ENCODE data around the gene ARHGEF12.

Gene ARHGEF12

GRCh38 chr11:120335908-120336640, at the start of gene ARHGEF12:
Gene ARHGEF12 (plus strand): TSS chr11:120336413. CDS start chr11:120337244, 831 bp downstream.
- in situ Hi-C loops (cut with MboI; ENCODE audit: low sequenced_read_pairs): no loop called here

GRCh38 chr11:120288021-120288420, 48.2 kb upstream of the ARHGEF12 start:
- in situ Hi-C loops (cut with MboI; ENCODE audit: low sequenced_read_pairs): no loop called here

GRCh38 chr11:120289426-120289825, 46.8 kb upstream of the ARHGEF12 start:
- in situ Hi-C loops (cut with MboI; ENCODE audit: low sequenced_read_pairs): no loop called here

- in situ Hi-C loops (cut with MboI; ENCODE audit: low sequenced_read_pairs): no loop called here
Measured at GRCh38 chr11:120290956-120291355, 45.3 kb upstream of the ARHGEF12 start.

- in situ Hi-C loops (cut with MboI; ENCODE audit: low sequenced_read_pairs): no loop called here
Measured at GRCh38 chr11:120293038-120293800, 43.0 kb upstream of the ARHGEF12 start.

- in situ Hi-C loops (cut with MboI; ENCODE audit: low sequenced_read_pairs): no loop called here
Measured at GRCh38 chr11:120294096-120294495, 42.1 kb upstream of the ARHGEF12 start.

GRCh38 chr11:120295099-120295498, 41.1 kb upstream of the ARHGEF12 start:
- in situ Hi-C loops (cut with MboI; ENCODE audit: low sequenced_read_pairs): no loop called here

GRCh38 chr11:120296554-120296953, 39.7 kb upstream of the ARHGEF12 start:
- in situ Hi-C loops (cut with MboI; ENCODE audit: low sequenced_read_pairs): no loop called here

- in situ Hi-C loops (cut with MboI; ENCODE audit: low sequenced_read_pairs): no loop called here
Measured at GRCh38 chr11:120298461-120298860, 37.8 kb upstream of the ARHGEF12 start.

- in situ Hi-C loops (cut with MboI; ENCODE audit: low sequenced_read_pairs): loop anchor here (10.0 kb wide), 1 partner anchor 127 kb away; no protein-coding TSS in a partner anchor
Measured at GRCh38 chr11:120302001-120302805, 34.0 kb upstream of the ARHGEF12 start.

GRCh38 chr11:120303004-120303637, 33.1 kb upstream of the ARHGEF12 start:
- in situ Hi-C loops (cut with MboI; ENCODE audit: low sequenced_read_pairs): loop anchor here (10.0 kb wide), 1 partner anchor 128 kb away; no protein-coding TSS in a partner anchor

- in situ Hi-C loops (cut with MboI; ENCODE audit: low sequenced_read_pairs): loop anchor here (10.0 kb wide), 1 partner anchor 130 kb away; no protein-coding TSS in a partner anchor
Measured at GRCh38 chr11:120304526-120304925, 31.7 kb upstream of the ARHGEF12 start.

- in situ Hi-C loops (cut with MboI; ENCODE audit: low sequenced_read_pairs): loop anchor here (10.0 kb wide), 1 partner anchor 130 kb away; no protein-coding TSS in a partner anchor
Measured at GRCh38 chr11:120305286-120305685, 30.9 kb upstream of the ARHGEF12 start.

- in situ Hi-C loops (cut with MboI; ENCODE audit: low sequenced_read_pairs): loop anchor here (10.0 kb wide), 1 partner anchor 132 kb away; no protein-coding TSS in a partner anchor
Measured at GRCh38 chr11:120306519-120307242, 29.5 kb upstream of the ARHGEF12 start.

GRCh38 chr11:120307476-120307875, 28.7 kb upstream of the ARHGEF12 start:
- in situ Hi-C loops (cut with MboI; ENCODE audit: low sequenced_read_pairs): loop anchor here (10.0 kb wide), 1 partner anchor 133 kb away; no protein-coding TSS in a partner anchor

GRCh38 chr11:120308081-120308480, 28.1 kb upstream of the ARHGEF12 start:
- in situ Hi-C loops (cut with MboI; ENCODE audit: low sequenced_read_pairs): loop anchor here (10.0 kb wide), 1 partner anchor 133 kb away; no protein-coding TSS in a partner anchor

- in situ Hi-C loops (cut with MboI; ENCODE audit: low sequenced_read_pairs): no loop called here
Measured at GRCh38 chr11:120310870-120311269, 25.3 kb upstream of the ARHGEF12 start.

- in situ Hi-C loops (cut with MboI; ENCODE audit: low sequenced_read_pairs): no loop called here
Measured at GRCh38 chr11:120314861-120315260, 21.4 kb upstream of the ARHGEF12 start.

GRCh38 chr11:120316880-120317688, 19.1 kb upstream of the ARHGEF12 start:
- in situ Hi-C loops (cut with MboI; ENCODE audit: low sequenced_read_pairs): no loop called here

Measured in HL-60/S4 treated with retinoic acid at 250 ng/mL for 4 days and 3 days (cell line).